HG02763 (cell line): ENCODE measurements around the gene CD9.
A peak's percentile ranks its signal among the peaks of the same experiment; 100 is the strongest.

Experiments used
- ATAC-seq: cut with Tn5 transposase; IDR thresholded peaks from one replicate; pipeline ENCODE4 v1.9.1; 2021; ENCODE audit warnings: mild to moderate bottlenecking, moderate library complexity; ENCODE audit not compliant: unreplicated experiment

The CD9 gene

DNA sequence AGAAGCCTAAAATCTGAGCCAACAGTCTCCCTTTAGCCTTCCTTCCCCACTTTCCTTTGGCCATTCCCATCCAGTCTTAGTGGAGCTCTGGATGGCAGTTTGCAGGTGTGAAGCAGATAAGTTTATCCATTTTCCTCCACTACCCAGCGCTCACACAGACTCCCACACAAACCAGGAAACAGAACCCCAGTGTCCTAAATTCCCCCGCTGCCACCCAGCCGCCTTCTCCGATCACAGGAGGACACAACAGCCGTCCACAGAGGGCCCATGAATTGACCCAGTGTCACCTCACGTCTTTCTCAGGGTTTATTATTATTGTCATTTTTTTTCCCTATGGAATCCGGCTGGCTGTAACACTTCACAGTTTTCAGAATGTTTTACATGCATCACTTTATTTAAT, 16.4 kb downstream of the CD9 start:
- no peak for ATAC-seq

DNA sequence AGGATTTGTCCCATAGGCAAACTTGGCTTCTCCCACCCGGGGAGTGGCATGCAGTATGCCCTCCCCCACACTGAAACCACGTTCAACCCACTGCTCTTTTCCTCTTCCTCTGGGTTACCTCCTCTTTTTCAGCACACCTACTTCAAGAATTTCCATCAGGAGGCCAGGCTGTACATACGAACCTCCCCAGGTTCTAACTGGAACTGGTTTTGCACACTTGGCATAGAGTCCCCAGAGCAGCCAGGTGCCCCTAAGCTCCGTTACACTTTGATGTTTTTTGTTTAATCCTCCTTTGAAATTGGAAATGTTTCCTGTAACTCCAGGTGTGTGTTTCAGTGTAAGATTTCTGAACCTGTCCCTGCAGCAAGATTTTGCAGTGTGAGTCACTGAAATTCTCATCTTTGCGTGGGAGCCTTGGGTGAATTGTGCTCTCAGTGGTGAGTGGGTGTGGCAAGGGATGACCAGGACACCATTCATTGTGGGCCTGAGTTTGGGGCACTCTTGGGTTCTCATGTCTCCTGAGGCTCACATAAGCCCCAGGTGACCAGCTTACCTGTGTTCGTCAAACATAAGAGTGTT, 18.2 kb downstream of the CD9 start:
- no peak for ATAC-seq

DNA sequence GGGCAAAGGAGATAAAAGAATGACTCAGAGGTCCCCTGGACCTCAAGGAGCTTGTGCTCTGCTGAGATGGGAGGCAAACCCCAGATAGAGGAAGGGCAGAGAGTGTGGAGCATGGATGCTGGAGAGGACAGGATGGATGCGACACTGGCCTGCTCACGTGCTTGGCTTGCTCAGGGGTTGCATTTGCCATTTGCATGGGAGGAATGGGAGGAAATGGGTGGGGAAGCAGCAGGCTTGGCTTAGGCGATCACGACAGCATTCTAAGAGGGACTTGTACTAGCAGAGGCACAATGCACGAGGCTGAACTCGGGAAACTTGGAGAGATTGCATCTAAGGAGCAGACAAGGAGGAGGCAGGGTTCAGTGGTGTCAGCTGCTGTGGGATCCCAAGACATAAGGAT, 19.8 kb downstream of the CD9 start:
- ATAC-seq: no peak

DNA sequence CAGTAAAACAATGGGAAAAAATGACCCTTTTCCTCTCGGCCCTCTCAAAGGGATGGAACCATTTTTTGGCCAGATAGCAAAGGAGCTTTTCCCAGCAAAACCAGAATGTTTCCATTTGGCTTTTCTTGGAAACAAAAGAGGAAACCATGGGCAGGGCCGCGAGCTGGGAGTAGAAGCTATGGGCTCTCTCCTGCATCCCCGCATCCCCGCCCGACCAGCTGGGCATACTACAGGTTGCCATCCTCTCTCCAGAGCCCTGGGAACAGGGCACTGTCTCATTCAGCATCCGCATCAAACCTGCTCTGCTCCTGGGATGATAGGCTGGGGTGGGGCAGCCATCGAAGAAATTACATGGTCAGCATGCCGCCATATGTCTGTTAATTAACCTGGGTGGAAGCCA, 20.9 kb downstream of the CD9 start:
- no peak for ATAC-seq

DNA sequence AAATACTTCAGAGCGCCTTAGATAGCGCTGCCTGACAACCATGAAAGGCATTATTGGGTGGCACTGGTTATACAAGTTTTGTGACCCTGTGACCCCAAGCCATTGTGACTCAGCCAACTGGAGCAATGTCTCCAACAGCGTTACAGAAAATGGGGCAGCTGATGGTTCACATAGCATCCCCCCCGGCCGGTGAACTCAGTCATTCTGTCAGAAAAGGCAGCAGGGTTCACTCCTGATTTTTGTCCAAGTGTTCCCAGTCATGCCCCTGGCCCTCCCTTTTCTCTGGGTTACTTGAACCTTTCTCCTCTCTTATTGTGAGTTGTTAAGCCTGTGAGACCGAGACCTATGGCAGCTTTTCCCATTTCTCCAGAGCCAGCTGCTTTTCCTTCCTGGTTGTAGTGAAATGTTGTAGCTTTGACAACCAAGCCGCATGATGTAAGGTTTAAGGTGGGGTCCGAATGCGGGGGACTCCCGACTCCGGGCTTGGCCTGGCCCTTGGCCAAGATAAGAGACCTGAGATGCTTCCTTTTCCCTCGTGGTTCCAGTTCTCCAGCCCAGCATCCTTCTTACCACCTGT, 22.0 kb downstream of the CD9 start:
- ATAC-seq: no peak

DNA sequence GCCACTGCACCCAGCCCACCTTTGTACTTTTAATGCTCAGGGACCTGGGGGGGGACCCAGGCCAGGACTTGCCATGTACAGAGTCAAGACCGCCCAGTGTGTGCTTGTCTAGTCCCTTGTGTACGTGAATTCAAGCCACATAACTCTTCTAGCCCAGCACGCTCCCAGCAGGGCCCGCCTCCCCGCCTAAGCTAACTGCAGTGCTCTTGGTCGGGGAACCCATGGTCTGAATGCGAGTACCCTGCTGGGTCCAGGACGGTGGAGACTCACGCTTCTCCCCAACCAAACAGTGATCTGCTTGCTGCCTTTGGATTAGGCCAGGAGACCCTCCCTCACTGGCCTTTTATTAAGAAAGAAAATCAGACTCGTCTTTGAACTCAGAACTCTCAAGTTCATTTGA, 23.3 kb downstream of the CD9 start:
- no peak for ATAC-seq

DNA sequence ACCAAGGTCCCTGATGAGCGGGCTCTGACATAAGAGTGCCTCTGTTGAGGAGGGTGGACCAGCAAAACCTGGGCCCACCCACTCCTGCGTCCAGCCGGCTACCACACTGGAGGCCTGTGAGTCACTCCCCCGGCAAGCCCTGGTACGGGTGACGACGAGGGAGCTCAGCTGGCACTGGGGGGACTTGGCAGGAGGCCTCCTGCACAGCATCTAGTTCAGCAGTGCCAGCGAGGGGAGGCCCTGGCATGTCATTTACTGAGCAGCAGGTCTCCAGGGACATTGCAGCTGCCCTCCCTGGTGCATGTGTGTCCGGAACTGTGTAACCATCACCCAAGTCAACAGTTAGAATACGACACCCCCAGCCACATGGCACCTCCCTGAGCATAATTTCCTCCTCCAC, 24.4 kb downstream of the CD9 start:
- ATAC-seq: no peak

DNA sequence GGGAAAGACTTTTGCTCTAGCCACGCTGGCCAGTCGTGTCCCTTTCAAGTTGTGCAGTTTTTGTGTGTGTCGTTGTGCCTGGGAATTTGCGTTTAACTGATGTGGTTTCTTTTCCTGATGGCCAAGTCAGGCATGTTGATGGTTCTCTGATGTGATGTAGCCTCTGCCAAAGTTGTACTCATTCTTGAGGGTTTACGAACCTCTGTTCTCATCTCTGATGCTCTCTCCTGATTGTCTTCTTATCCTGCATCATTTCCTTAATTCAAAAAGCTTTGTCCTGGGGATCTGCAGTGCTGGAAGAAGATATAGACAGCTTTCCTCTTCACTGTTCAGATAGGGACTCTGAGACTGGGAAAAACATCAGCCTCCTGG, 25.4 kb downstream of the CD9 start:
- ATAC-seq: no peak

DNA sequence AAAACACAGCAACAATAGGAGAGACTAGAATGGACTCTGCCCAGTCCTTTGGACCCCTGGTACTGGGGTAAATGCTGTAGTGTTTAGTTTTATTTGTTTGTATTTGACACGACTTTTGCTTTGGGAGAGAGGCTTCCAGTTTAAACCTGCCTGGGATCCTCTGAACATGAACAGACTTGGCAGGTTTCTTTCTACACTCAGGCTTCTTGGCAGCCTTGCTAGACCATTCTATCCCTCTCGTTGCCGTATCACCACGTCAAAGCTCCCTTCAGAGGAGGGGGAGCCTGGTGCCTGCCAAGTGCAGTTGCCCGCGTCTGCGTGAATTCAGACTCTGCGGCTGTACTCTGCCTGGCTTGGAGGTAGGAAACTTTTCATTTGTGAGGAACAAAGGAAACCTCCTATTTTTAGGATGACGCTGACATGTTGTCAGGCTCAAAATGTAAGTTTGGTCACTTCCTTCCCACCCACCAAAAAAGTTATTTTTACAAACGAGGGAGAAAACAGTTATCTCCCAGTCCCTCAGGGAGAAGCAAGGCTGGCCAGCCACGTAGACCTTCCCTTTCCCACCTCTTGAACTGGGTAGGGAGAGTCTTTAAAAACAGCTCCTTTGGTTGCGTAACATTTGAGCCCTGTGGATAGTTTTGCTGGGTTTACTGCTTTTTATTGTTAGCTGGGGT, 25.9 kb downstream of the CD9 start:
- ATAC-seq: no peak

DNA sequence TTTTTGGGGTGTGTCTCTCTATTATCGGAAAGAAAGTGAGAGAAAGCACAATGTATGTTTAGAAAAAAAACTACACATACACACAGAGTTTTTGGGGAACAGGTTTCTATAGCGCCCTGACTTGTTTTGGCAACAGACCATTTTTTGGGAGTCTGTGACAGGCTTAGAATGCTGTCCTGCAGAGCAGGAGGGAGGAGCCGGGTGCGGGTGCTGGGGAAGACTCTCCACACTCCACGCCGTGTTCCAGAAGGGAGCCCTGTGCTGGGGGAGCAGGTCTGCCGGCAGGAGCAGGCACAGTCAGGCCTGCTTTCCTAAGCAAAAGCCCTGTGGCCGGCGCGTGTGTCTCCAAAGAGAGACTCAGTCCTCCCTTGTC, 26.5 kb downstream of the CD9 start:
- no peak for ATAC-seq

DNA sequence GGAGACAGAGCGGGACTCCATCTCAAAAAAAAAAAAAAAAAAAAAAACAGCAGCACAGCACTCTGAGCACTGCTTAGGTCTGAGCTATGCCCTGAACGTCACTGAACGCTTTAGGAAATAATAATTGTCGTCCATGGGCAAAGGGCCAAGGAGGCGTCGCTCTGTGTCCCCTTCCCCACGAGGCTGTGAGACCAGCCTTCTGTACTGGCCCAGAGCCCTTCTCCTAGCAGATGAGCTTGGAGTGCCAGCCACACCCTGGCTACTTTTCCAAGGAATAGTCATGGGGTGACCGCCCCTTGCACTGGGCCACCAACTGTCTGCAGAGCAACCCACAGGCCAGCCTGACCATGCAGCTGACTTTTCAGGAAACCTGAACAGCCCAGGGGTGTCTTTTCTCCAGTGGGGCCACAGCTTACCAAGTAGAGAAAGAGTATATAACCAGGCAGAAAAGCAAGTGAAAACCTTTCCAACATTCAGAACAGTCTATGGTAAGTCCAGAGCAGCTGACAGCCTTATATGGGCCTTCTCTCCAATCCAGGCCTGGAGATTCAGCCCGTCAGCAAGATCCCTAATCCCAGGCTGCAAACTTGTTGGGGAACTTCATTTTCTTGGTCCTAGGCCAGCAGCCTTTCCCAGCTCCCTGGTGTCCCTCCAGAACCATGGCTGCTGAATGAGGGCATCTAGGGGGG, 28.5 kb downstream of the CD9 start:
- no peak for ATAC-seq

DNA sequence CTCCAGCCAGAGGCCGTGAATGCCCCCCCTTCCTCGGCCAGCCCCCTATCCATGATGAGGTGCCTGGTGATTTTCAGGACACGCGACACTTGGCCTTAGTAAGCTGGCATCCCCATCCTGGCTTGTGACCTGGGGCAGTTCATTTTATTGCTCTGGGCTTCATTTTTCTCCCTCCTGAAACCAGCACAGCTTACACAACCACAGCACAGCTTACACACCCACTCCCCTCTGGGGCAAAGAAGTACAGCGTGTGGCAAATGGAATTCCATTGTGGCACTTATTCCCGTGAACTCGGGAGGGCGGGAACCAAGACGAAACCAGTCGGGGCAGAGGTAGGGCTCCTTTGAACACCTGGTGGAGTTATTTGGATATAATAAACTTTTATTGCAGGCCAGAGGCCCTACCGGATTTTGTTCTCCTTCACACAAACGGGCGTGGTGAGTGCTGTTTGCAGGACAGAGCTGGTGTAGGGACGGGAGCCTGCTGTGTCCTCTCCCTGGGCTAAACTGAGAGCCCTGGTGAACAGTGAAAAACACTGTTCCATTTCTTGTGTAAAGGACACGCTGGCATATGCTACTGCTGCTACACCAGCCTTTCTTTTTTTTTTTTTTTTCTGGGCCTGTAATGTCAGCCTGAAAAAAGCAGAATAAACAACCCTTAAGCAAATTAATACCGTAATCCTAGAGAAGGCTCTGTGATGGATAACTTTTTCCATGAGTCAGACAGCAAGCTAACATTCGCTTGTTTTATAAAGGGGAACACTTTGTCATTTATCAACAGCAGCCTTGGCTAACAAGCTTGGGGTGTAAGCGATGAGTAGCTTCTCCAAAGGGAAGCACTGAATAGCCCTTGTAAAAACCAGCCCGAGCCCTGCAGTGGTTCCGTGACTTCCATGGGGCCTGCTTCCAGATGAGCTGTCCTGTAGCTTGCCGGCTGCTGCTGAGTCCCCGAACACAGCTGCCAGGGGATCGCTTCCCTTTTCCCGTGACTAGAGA, 29.3 kb downstream of the CD9 start:
- no peak for ATAC-seq

DNA sequence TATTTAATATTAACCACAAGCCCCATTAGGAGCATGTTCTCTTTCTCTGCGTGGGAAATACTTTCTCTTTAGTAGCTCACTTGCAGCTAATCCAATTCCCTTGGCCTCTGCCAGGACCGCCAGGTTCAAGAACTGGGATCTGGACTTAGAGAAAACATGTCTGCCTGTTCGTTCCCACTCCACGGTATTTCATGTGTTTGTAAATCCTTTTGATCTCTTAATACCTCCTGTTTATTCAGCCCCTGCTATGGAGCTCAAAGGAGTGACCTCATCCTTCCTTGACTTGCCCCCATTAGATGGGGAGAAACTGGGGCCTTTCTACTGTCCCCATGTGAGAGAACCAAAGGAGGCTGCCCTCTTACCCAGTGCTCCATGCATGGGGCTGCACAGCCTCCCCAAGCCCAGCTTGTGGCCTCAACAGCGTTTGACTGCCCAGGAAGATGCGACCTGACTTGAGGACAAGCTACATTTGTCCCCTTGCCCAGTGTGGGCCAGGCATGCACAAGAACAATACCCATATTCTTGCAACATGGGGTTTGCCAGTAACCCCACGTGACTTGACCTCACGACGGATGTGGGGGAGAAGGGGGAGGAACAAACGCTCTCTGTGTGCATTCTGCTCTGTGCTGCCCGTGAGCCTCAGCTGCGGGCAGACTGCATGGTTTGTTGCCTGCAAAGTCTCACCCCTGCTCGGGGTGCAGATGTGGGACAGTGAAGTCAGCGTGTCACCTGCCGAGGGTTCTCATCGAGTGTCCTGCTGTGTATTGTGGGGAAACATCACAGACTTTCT, 30.3 kb downstream of the CD9 start:
- ATAC-seq: peak; percentile 57

DNA sequence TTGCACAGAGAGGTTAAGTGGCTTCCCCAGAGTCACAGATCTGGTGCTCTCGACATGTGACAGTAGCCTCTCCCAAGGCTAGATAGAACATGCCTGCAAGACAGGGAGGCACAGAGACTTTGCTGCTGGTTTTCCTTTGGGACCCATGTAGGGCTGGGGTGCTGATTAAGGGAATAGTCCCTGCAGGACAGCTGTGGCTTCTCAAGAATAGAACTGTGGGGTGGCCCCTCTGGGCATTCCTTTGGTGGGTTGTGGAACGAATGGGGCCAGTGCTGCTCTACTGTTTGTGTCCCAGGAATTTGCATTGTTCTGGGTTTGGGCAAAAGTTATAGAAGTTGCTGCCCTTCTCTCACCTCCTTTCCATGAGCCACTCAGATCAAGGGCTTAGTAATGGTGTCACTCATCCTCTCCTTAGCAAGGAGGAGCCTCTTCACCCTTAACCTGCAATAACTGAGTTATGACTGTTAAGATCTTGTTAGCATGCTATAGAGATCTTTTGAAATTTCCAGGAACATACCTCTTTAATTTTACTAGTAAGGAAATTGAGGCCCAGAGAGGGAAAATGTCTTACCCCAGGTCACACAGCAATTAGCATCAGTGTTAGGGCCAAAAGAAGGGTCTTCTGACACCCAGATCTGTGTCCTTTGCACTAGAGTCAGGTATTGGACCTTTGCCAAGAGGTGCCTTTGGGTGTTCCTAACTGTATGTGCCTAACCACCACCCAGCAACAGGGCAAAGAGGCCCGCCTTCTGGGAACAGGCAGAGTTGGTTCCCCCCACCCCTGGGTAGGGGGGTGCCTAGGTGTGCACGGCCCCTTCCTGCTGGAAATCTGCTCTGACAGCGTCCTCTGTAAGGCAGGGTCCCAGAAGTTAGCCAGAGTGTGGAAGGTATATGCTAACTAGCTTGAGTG, 31.4 kb downstream of the CD9 start:
- ATAC-seq: no peak

DNA sequence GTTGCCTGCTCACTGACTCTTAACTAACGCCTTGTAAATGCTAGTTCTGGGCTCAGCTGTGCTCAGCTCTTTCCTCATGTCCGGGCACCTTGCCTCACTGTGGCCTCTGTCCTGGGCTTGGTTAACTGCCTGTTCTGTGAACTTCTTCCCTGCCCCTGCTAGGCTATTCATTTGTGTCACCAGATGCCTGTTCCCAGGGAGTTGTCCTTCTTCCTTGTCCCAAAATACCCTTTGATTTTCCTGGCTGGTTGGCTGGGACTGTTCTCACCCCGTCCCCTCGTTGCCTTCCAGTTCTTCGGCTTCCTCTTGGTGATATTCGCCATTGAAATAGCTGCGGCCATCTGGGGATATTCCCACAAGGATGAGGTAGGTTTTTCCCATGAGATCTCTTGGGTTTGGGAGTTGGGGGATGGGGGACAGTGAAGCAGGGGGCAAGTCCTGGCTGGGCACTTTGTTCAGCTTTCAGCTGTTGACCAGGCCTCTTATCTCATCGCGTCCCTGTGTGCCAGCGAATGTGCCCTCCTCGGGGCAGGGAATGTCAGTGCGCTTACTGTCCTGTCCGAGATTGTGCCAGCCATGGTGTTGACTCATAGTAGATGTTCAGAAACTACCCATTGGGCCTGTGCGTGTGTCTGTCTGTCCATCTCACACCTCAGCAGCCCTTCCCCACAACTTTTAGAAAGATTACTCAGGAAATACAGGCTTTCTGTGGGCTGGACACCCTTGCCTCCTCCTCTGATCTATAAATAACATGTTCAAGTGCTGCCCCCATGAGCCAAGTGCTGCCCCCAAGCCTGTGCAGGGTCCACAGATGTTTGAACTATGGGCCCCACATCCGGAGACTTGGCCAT, 33.1 kb downstream of the CD9 start:
- no peak for ATAC-seq

DNA sequence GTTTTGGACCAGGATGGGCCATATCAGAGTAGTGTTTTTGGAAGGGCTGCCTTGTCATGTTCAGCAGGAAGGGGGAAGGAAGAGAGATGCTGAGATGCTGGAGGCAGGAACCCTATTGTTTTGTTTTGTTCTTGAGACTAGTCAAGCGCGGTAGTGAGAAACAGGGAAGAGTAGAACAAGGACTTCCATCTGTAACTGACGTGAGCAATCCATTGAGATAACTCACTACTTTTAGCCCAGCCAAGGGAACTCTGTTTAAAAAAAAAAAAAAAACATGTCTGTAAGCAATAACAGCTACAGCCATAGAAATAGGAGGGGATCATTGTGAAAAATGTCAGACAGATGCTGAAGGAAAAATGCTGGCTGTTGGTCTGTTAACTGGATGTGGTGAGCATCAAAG, 34.0 kb downstream of the CD9 start:
- ATAC-seq: no peak

DNA sequence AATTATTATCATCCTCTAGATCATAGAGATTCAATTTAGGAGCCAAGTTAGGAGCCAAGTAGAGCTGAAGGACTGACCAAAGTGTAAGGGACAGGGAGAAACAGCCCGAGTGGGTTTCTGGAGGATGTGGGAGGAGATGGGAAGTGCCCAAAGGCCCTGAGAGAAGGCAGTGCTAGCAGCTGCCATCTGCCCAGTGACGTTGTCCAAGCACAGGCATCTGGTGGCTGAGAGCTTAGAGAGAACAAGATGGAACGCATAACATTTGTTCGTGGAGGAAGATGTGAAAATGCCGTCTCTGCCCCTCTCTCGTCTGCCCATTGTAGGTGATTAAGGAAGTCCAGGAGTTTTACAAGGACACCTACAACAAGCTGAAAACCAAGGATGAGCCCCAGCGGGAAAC, 34.7 kb downstream of the CD9 start:
- ATAC-seq: no peak

DNA sequence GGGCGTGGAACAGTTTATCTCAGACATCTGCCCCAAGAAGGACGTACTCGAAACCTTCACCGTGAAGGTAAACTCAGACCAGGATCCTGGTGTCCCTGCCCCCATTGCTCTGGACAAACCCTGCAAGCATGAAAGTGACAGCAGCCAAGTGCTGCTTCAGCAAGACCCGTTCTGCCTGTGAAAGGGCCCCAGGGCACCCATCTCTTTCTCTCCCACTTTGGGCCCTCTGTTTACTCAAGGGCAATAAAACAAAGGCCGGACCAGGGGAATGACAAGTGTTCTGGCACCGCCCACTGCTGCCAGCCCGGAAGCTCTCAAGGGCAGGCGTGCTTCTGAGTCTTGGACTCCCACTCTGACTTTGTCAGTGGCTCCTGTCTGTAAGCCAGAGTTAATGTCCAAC, 35.3 kb downstream of the CD9 start:
- no peak for ATAC-seq
